IPS DF 6.9 (cell line): ENCODE measurements around the gene MRPS33.

ENCODE experiments used
- DNase-seq: peaks from one replicate; pipeline ENCODE4 v3.0.0-alpha.2; 2013; ENCODE audit warnings: low read depth, low spot score
- H3K27ac ChIP-seq: one replicate; pipeline ENCODE4 v1.5.1; 2013; ENCODE audit warnings: low read length, control low read depth
- H3K27me3 ChIP-seq: 2 replicates; pipeline ENCODE4 v1.6.1; 2013; ENCODE audit warnings: mild to moderate bottlenecking, low read length; ENCODE audit not compliant: control insufficient read depth, insufficient read depth
- H3K36me3 ChIP-seq: 2 replicates; pipeline ENCODE4 v1.6.1; 2013; ENCODE audit warnings: low read length; ENCODE audit not compliant: control insufficient read depth, insufficient read depth
- H3K4me1 ChIP-seq: 2 replicates; pipeline ENCODE4 v1.6.1; 2013; ENCODE audit warnings: low read length; ENCODE audit not compliant: control insufficient read depth, insufficient read depth
- H3K4me3 ChIP-seq: 2 replicates; pipeline ENCODE4 v1.5.1; 2013; ENCODE audit warnings: mild to moderate bottlenecking, low read length
- H3K9me3 ChIP-seq: 2 replicates; pipeline ENCODE4 v1.6.1; 2013; ENCODE audit warnings: low read length, inconsistent platforms; ENCODE audit not compliant: control insufficient read depth, insufficient read depth
- WGBS: extraction: QIAGEN DNeasy Blood & Tissue Kit; methylation state at CpG from one replicate; pipeline ENCODE4 v1.1.7; 2013; ENCODE audit warnings: mixed read lengths, missing lambda C conversion rate; ENCODE audit not compliant: insufficient read length, insufficient coverage; 5-methylcytosine and 5-hydroxymethylcytosine counted together

Gene MRPS33

DNA sequence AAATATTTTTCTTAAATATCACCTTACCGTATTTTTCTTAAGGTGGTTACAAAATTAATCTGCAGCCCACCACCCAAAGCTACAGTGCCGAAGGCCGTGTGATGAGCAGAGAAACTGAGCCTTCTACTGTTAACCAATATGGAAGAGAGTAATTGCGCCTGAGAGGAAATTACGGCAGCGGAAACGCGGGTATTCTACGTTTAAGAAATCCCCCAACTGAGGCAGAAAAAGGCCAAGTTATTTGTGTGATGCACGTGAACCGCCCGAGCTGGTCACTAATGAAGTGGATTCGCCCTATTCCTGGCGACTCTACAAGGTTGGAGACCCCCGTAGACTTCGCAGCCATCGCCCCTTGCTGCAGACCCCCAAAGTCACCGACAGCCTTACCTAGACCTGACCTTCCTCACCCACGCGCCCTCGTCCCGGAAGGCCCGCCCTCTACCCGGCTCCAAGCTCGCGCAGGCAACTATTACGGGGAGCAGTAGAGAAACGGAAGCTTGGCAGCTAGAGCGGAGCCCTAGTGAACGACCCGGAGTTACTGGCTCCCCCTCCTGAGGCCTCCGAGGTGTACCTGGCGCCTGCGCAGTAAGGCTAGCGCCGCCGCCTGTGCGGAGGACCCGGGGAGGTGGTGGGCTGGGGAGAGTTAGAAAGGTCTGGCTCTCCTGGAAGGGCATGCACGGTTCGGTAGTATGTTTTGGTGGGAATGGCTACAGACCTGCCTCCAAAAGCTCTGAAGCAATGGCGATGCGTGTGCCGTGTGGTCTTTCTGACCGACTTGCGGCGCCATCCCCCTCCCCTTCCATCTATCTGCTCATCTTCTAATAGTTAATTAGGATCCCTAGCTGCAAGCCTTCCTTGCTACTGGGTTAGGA, at the start of gene MRPS33:
MRPS33 (minus strand) TSS at position 429 of the 872 bp plus-strand sequence. CDS start 4,319 bp downstream, outside the sequence.
- peak; percentile 90 for DNase-seq
- no CpG with 5 or more reads among the region's 47 CpGs for WGBS
- Histone ChIP-seq H3K27ac (no peak within 1 kb of the TSS), H3K27me3 (no peaks in the 10 kb centered on the region), H3K36me3 (no peaks in the 10 kb centered on the region), H3K4me1 (no peaks in the 10 kb centered on the region), H3K4me3 (peak within 1 kb of the TSS; percentile 75), H3K9me3 (no peaks in the 10 kb centered on the region)

DNA sequence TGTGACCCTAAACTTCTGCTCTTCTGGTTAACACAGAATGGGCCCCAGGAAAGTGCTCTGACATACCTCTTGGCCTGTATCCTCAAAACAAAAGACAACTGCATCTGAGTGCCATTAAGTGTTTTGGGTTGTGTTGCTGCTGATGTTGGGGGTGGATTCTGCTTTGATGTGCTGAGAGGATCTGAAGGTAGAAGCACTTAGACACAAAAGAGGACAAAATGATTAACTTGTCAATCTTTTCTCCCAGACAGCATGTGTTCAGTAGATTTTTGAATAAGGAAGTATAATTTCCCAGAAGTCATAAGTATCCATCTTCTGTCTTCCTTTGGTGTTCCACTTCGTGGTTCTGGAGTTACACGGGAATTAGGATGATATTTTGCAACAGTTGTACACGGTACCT, 43.0 kb upstream of the MRPS33 start:
- H3K36me3 ChIP-seq = no peaks in the 10 kb centered on the region
- no peaks in the 10 kb centered on the region for H3K4me1 ChIP-seq
- no peak overlapping the region for H3K27ac ChIP-seq
- H3K27me3 ChIP-seq = no peaks in the 10 kb centered on the region
- no peak for DNase-seq
- H3K4me3 ChIP-seq = no peak overlapping the region
- H3K9me3 ChIP-seq = no peaks in the 10 kb centered on the region
- WGBS = no CpG with 5 or more reads among the region's 3 CpGs

DNA sequence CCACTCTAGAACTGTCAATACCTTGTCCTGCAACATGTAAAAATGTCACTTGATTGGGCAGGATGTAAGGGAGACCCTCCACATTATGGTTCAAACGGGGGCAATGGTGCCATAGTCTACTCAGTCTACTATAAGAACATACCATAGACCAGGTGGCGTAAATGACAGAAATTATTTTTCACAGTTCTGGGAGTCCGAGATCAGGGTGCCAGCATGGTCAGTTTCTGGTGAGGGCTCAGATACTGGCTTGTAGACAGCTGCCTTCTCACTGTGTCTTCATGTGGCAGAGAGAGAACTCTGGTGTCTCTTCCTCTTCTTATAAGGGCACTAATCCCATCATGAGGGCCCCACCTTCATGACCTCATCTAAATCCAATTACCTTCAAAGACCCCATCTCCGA, 40.4 kb upstream of the MRPS33 start:
- DNase-seq = no peak
- WGBS = no CpG with 5 or more reads among the region's 4 CpGs

DNA sequence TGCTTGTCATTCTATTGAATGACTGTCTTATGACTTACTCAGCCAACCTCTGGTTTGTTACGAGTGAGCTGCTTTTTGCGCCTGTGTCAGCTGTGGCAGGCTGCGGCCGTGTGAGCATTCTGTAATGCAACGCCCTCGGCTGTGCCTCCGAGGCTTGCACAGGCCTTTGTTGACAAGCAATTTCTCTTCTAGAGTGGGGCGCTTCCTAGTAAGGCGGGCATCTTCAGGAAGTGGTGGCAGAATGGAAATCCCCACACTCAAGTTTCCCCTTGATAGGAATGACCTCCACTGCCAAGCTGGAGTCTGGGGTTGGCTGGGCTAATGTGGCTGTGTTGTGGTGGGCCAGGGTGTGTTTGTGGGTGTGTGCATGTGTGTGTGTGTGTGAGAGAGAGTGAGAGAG, 38.9 kb upstream of the MRPS33 start:
- no peaks in the 10 kb centered on the region for H3K9me3 ChIP-seq
- no CpG with 5 or more reads among the region's 9 CpGs for WGBS
- DNase-seq = no peak

More for the DNA sequence above, 40.4 kb upstream of the MRPS33 start:
- H3K27me3 ChIP-seq = no peaks in the 10 kb centered on the region
- H3K27ac ChIP-seq = no peak overlapping the region
- no peaks in the 10 kb centered on the region for H3K9me3 ChIP-seq
- H3K4me3 ChIP-seq = no peak overlapping the region
- no peaks in the 10 kb centered on the region for H3K36me3 ChIP-seq
- H3K4me1 ChIP-seq = no peaks in the 10 kb centered on the region

DNA sequence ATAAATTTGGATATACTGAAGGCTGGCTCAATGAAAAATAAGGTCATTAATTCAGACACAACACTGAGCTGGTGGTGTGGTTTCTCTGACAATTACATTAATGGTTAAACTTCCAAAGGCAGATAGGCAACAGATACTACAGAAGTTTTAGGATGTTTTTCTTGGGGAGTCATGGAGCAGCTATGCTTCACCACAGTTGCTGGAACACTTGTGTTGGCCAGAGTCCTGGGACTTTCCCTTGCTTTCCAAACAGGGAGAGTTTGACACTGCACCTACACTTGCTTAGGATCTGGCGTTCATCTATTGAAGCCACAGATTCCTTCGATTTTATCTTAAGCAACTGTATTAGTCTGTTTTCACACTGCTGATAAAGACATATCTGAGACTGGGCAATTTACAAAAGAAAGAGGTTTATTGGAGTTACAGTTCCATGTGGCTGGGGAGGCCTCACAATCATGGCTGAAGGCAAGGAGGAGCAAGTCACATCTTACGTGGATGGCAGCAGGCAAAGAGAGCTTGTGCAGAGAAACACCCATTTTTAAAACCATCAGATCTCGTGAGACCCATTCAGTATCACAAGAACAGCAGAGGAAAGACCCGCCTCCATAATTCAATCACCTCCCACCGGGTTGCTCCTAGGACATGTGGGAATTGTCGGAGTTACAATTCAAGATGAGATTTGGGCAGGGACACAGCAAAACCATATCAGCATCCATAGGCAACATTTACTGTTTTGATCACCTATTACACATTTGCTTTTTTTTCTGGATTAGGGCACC, 31.3 kb upstream of the MRPS33 start:
- Histone ChIP-seq H3K36me3 (no peaks in the 10 kb centered on the region), H3K27ac (no peak overlapping the region), H3K4me1 (no peaks in the 10 kb centered on the region), H3K4me3 (no peak overlapping the region), H3K9me3 (no peaks in the 10 kb centered on the region), H3K27me3 (no peaks in the 10 kb centered on the region)
- WGBS = no CpG with 5 or more reads among the region's 7 CpGs
- DNase-seq = no peak

More for the DNA sequence above, 38.9 kb upstream of the MRPS33 start:
- no peak overlapping the region for H3K27ac ChIP-seq
- H3K36me3 ChIP-seq = no peaks in the 10 kb centered on the region
- H3K27me3 ChIP-seq = no peaks in the 10 kb centered on the region
- H3K4me1 ChIP-seq = no peaks in the 10 kb centered on the region
- H3K4me3 ChIP-seq = no peak overlapping the region

DNA sequence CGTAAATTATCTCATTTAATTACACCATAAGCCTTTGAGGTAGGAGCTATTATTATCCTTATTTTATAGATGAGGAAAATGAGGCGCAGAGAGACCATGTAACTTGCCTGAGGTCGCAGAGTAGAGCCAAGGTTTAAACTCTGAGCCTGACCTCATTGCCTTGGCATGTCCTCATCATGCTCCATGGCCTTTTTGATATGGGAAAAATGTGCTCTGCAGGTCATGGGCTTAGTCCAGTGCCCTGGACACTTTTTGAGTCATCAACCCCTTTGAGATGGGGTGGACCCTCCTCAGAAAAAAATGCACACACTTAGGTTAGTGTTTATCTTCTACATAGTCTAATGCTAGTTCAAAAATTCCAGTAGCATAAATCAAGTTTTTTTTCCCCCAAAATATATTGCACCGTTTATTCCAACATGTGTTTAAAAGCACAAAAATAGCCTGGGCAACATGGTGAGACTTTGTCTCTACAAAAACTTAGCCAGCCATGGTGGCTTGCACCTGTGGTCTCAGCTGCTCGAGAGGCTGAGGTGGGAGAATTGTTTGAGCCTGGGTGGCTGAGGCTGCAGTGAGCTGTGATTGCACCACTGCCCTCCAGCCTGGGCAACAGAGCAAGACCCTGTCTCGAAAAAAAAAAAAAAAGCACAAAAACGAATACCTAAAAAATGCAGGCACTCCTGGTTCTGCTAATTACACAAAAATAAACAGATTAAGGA, 30.5 kb upstream of the MRPS33 start:
- H3K27ac ChIP-seq = no peak overlapping the region
- DNase-seq = no peak
- WGBS = no CpG with 5 or more reads among the region's 7 CpGs

DNA sequence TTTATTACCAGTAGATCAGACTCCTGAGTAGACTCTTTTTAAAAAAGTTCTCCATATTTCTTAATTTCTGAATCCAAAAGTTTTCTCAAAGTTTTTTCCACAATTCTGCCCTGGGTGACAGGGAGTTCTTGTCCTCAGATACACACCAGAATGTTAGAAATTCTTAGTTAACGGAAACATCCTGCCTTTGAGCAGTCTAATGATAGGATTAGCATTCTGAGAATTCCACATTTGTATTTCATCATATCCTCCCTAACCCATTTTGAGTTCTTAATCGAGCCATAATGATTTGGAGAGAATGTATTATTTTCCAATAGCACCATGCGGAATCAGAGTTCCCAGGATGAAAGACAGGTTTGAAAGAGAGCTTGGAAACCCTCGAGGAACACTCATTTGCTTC, 28.9 kb upstream of the MRPS33 start:
- Histone ChIP-seq H3K27ac (no peak overlapping the region), H3K27me3 (no peaks in the 10 kb centered on the region), H3K36me3 (no peaks in the 10 kb centered on the region), H3K9me3 (no peaks in the 10 kb centered on the region; the same call in 1 of the 2 replicates), H3K4me1 (no peaks in the 10 kb centered on the region), H3K4me3 (no peak overlapping the region)
- DNase-seq = no peak
- WGBS = no CpG with 5 or more reads among the region's 4 CpGs

More for the DNA sequence above, 30.5 kb upstream of the MRPS33 start:
- H3K4me3 ChIP-seq = no peak overlapping the region
- H3K36me3 ChIP-seq = no peaks in the 10 kb centered on the region
- H3K27me3 ChIP-seq = no peaks in the 10 kb centered on the region
- H3K4me1 ChIP-seq = no peaks in the 10 kb centered on the region
- H3K9me3 ChIP-seq = no peaks in the 10 kb centered on the region

DNA sequence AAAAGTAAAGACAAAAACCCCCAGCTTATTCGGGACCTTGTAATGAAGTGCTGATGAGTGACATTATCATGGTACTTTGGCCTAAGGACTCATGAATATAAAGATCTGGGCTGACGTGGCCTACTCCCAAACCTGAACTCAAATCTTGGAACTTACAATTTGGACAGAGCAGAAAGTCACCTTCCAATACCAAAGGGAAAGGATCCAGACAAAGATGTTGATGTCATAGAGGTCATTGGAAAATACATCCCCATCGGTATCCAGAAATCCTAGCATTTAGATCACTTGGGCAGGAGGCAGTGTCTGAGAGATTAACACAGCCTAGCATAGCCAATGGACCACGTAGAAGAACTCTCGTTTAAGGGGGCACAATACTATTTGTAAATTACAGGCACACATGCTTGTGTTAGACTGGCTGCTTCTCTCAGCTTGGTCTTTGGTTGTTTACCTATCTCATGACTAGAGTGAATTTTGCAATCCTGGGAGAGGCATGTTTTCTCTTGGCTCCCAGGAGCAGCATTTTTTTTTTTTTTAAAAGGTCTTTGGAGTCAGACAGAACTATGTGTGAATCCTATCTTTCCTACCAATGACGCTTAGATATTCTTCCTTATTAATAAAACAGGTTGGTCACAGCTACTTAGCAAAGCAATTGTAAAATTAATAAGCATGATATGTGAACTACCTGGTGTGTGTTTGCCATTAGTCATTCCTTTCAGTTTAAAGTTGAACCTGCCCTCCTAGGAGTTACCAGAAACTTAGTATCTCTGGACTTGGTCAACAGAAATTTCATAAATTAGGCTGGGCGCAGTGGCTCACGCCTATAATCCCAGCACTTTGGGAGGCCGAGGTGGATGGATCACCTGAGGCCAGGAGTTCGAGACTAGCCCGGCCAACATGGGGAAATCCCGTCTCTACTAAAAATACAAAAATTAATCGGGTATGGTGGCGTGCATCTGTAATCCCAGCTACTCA, 27.8 kb upstream of the MRPS33 start:
- no peaks in the 10 kb centered on the region for H3K4me1 ChIP-seq
- WGBS = no CpG with 5 or more reads among the region's 14 CpGs
- H3K9me3 ChIP-seq = no peaks in the 10 kb centered on the region; the same call in 1 of the 2 replicates
- H3K36me3 ChIP-seq = no peaks in the 10 kb centered on the region
- no peaks in the 10 kb centered on the region for H3K27me3 ChIP-seq
- DNase-seq = no peak
- no peak overlapping the region for H3K27ac ChIP-seq
- H3K4me3 ChIP-seq = no peak overlapping the region

DNA sequence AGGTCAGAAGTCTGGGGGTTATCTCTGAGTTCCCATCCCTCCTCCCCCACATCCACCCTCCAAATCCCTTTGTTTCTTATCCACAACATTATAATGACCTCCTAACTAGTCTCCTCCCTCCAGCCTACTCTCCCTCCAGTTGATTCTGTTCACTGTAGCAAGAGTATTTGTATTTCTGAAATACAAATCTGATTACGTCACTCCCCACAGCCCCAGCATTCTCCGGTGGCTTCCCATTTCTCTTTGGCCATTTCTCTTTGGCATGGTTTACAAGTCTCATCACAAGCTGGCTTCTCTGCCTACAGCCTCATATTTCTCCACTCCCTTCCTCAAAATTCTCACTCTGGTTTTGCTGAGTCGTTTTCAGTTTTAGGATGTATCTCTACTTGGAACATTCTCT, 24.6 kb upstream of the MRPS33 start:
- H3K4me3 ChIP-seq = no peak overlapping the region
- no peak for DNase-seq
- WGBS = no CpG with 5 or more reads among the region's 3 CpGs

More for the DNA sequence above, 24.6 kb upstream of the MRPS33 start:
- no peaks in the 10 kb centered on the region for H3K36me3 ChIP-seq
- no peaks in the 10 kb centered on the region for H3K4me1 ChIP-seq
- H3K27ac ChIP-seq = no peak overlapping the region
- no peaks in the 10 kb centered on the region for H3K27me3 ChIP-seq
- H3K9me3 ChIP-seq = no peaks in the 10 kb centered on the region; the same call in 1 of the 2 replicates
